GM19395 (cell line): ENCODE data around the gene RC3H1.

Experiments
- ATAC-seq: cut with Tn5 transposase; IDR thresholded peaks from one replicate; pipeline ENCODE4 v1.9.1; 2021; ENCODE audit warnings: mild to moderate bottlenecking, moderate library complexity; ENCODE audit not compliant: unreplicated experiment

The RC3H1 gene

DNA sequence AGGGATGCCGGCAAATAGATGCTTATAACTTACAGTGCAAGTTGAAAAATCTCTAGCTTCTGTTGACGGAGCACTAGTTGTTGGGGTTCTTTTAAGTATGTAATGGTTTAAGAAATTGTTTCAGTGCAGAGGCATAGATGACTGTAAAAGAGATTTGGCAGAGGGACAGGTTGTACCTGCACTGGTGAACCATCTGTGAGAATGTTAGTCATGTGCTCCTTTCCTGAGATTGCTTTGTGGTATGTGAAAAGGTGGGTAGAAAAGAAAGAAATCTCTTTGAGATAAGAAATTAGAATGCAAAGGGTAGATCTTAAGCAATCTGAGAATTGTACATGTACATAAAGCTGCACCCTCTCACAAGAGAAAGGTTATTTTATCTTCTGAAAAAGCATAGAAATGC is 134.5 kb downstream of the RC3H1 start:
- ATAC-seq, result no peak

DNA sequence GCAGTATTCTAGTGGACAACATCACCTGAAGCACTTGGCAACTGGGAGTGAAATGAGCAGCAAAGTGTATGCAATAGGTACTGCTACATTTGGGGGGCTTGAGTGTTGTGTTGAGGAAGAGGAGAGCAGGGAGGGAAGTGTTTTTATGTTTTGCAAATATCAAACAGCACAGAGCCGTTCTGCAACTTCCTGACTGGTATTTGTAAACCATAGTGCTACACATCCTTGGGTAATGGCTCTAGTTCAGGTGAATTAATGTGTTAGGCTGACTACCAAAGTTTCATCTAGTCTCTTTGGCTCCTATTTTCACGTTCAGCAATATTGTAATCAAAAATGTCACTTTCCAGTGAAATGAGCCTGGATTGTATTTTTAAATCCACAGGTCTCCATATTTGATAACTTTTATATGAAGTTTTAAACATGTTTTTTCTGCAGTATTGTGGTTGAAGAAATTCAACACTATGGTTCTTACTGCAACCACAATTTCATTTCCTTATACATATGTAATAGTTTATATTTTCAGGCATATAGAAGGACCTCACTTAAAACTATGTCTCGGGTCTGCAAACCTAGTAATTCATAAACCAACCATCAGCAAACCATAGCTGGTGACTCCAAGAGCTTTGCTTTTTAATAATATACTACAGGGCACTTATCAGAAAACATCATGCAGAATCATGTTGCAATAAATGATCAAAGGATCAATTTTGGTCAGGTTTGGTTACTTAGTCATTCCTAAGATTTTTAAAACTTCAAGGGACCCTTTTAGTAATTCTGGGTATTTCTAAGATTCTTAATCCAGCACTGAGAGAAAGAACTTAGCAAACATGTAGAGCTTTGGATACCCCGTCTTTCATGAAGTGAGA is 135.2 kb downstream of the RC3H1 start:
- no peak for ATAC-seq

DNA sequence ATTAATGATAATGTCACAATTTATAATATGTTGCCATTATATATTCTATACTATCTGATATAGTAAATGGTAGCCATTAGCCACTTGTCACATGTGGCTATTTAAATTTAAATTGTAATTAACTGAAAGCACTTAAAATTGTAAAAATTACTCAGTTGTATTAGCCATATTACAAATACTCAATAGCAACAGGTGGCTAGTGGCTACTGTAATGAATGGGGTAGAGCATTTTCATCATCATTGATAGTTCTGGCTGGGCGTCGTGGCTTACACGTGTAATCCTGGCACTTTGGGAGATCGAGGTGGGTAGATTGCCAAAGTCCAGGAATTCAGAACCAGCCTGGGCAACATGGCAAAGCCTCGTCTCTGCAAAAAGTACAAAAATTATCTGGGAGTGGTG is 137.5 kb downstream of the RC3H1 start:
- ATAC-seq, result no peak
